Right hindlimb (tissue), 1 donor: ENCODE results near the gene CALHM3.
"Not testable (repeated sequence)": the region's sequence is repeated elsewhere in the genome, so short reads cannot be mapped to it uniquely, and the experiment has no call there.

Experiments
- DNase-seq: peaks from one replicate; pipeline ENCODE4 v3.0.0-alpha.2; 2018

Gene CALHM3

DNA sequence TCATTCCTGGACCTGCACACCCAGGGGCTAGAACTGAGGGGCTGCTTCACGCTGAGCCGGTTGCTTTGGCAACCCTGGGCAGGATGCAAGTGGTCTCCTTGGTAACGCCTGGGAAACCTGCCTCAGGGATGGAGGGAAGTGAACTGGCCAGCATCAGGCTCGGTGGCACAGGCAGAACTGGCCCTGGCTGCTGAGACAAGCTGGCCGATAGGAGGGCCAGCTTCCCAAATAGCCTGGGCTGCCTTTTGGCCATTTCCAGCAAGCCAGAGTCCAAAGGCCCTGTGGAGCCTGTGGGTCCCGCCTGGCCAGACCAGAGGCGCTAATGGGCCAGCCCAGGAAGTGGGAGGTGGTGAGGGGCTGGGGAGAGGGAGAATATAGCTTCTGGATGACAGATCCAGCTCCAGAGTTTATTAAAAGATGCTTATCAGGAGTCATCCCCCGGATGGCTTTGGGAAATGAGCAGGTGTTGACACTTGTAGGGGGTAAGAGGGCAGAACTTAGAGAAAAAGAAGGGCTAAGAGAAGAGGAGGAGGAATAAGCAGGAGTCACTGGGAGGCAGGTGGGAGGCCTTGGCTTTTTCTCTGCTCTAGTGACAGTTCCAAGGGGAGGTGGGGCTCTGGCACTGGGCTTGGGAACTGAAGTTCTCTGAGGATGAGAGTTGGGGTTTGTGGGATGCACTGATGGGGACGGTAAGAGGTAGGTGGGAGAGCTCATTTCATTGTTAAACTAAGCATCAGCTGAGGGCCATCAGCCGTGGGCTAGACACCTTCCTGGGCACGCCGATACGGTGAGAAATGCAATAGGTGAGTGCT is 24.0 kb upstream of the CALHM3 start:
- no peak for DNase-seq

- DNase-seq: no peak
These were observed 22.1 kb upstream of the CALHM3 start for GRCh38 chr10:103501186-103501585.

- no peak for DNase-seq
These were observed 21.4 kb upstream of the CALHM3 start for GRCh38 chr10:103500481-103500880.

- DNase-seq: no peak
These were observed 20.8 kb upstream of the CALHM3 start for GRCh38 chr10:103499881-103500280.

DNA sequence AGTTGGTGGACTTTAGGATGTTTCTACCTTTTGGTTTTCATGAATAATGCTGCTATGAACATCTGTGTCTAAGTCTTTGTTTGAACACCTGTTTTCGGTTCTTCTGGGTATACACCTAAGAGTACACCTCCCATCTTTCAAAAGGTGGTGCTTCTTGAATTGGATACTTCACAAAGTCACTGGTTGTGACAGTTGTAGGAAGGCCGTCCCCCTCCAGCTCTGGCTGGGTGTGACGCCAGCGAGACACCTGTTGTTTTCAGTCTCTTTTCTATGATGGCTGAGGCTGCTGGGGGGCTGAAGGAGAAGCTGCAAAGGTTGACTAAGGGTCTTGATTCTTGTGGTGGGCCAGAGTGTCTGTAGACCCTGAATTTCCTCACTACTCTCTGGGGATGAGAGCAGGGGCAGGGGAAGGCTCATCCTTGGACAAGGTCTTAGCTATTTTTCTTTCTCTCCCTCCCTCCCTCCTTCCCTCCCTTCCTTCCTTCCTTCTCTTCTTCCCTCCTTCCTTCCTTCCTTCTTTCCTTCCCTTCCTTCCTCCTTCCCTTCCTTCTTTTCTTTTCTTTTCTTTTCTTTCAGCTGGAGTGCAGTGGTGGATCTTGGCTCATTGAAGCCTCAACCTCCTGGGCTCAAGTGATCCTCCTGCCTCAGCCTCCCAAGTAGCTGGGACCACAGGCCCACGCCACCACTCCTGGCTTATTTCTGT is 20.0 kb upstream of the CALHM3 start:
- no peak for DNase-seq

DNA sequence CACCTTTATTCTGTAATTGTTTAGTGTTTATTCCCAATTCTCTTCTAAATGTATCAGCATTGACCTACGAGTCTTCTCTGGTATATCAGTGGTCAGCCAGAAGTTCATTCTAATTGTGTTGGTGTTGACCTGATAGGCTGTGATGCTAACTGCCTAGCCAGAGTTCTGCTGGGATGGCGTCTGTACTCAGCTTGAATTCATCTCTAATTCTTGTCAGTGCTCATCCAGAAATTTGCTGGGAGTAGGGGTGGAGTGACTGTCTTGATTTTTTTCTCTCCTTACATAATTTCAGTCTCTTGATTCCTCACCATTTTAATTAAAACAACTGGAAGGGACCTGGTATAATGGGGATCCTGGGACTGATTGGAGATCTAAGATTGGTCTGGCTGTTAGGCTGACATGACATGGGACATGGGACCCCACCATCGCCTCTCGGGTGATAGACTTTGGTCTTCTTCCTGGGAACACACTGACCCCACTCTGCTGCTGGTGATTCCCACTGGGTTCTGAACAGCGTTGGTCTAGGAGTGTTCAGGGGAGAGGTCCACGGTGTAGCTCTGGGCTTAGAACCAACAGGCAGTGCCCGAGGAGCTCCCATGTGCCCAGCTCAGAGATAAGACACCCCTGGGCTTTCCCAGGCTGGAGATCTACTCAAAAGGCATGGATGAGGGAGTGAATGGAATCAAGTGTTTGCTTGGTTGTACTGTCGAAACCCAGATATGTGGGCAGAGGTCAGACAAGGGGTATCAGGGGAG is 18.3 kb upstream of the CALHM3 start:
- DNase-seq: no peak

GRCh38 chr10:103495321-103495720 is 16.3 kb upstream of the CALHM3 start:
- DNase-seq: no peak

GRCh38 chr10:103493916-103494877 is 15.2 kb upstream of the CALHM3 start:
- no peak for DNase-seq

DNA sequence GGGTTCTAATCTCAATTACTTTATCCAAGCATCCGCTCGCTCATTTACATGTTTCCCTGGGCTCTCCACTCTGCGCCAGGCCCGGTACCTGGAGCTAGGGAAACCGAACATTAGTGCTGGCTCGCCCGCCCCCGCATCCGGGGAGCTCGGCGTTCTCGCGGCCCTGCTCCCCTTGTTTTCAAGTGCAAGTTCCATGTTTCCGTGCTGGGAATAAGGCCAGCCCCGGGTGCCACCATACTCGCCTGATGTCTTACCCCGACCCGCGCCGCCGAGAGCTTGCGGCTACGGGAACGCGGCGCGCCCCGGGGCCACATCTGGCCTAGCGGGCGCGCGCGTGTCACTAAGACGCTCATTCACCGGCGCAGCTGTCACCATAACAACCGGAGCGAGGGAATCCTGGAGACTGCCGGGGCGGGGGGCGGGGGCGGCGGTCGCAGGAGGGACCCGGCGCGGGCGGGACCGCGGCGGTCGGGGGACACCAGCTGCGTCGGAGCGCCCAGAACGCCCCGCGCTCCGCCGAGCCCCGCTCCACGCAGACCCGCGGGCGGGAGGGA is 14.4 kb upstream of the CALHM3 start, which contains the start of gene NEURL1:
TSS of gene NEURL1 (plus strand) at position 344 of the 554 bp plus-strand sequence. CDS start 683 bp downstream, outside the sequence.
- peak; percentile 64 for DNase-seq

DNA sequence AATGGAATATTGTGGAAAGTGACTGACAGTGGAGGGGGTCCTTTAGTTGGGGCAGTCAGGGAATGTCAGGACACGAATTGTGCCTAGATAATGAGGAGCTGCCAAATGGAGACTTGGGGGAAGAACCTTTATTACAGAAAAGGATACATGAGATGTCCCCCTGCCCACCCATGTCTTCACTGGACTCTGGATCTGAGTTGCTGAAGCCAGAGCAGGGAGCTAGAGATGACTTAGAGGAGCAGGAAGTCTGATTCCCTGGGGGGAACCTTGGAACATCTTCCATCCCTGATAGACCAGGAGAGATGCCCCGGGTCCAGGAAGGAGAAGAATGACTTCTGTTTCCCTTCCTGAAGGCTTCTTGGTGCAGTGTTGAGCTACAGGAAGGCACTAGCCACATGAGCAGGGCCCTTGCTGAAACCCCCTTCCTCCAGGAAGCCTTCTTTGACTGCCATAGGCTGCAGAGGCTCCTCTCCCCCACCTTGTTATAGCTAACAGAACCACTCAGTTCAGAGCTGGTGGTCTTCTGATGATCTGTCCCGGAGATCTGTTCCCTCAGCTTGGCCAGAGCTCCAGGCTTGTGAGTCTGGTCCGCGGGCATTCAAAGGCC is 13.7 kb upstream of the CALHM3 start:
- no peak for DNase-seq

DNA sequence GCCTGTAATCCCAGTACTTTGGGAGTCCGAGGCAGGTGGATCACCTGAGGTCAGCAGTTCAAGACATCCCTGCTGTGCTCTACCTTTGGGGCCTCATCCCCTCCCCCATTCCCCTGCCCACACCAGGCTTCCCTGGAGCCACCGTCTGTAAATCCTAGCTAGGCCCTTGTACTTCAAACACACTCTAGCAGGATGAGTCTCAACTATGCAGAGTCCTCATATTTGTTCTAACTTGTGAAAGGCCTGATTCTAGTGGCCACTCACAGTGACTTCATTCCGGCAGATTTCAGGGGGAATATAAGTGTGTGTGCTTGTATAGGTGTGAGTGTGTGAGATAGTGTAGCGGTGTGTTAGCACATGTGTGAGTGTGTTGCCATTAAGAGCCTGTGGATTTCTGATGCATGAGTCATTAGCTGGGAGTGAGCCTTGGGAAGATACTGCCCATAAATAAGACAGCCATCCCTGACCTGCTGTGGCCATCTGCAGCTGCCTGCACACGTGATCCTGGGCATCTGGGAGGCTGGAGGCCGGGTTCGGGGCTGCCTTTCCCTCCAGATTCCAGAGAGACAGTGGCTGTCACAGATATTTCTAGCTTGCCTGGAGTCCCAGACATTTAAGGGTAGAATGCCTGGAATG is 12.8 kb upstream of the CALHM3 start:
- peak; percentile 77 for DNase-seq

- DNase-seq: no peak
These were observed 11.9 kb upstream of the CALHM3 start for GRCh38 chr10:103490986-103491314.

DNA sequence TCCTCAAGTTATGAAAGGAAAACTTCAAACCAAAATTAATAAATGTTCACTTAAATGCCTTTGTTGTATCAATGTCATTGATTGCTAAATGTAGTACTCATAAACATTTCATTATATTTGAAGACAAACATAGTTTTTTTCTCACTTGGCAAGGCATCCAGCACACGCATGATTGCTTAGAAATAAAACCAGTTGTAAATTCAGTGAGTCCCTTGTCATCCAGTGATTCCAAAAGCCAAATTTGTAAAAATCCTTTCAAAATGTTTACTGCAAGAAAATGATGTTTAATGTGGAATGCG is 8.3 kb upstream of the CALHM3 start:
- no peak for DNase-seq

GRCh38 chr10:103486635-103487409 is 7.8 kb upstream of the CALHM3 start:
- not testable (repeated sequence) for DNase-seq

- DNase-seq: no peak
These were observed 3.0 kb upstream of the CALHM3 start for GRCh38 chr10:103481974-103482531.

- no peak for DNase-seq
These were observed 1.5 kb upstream of the CALHM3 start for GRCh38 chr10:103480521-103480920.

DNA sequence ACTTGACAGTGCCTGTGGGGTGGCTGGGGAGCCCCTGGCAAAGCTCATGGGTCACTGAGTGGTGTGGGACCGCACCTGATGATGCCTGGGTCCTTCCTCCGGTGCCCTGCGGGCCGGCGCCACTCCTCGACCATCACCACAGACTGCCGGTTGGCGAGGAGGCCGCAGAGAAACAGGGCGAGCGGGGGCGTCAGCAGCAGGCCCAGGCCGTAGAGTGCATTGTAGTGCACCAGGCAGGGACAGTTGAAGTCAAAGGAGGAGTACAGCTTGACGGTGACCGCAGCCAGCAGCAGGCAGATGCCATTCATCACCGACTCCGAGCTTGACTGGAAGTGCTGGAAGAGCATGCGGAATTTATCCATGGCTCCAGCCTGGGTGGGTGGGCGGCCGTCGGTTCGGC is 369 bp downstream of the CALHM3 start:
- no peak for DNase-seq

- DNase-seq: no peak
These were observed 2.8 kb downstream of the CALHM3 start for GRCh38 chr10:103476046-103476768.

DNA sequence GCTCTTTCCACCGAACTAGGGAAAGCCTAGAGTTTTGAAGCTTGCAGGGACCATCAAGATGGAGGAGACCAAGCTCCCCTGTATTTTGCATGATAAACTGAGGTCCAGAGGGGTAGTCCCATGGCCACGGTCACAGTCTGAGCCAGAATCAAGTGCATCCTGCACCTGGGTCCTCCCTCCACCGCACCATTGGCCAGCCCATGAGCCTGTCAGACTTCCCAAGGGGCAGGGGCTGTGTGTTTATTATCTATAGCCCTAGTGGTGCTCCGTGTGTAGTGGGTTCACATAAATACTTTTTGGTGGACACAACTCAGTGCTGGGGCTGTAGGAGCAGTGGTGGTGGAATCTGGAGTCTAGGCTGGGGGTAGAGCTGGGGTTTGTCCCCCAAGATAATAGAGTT is 3.6 kb downstream of the CALHM3 start:
- DNase-seq: no peak
